Ishikawa (cell line): ENCODE measurements around the gene RPGRIP1L.

Experiments used
- CEBPB ChIP-seq: IDR thresholded peaks from 2 replicates; pipeline ENCODE4 v1.6.1; 2012
- CREB1 ChIP-seq: IDR thresholded peaks from 2 replicates; pipeline ENCODE4 v1.6.1; 2012; ENCODE audit warnings: low read depth
- EGR1 ChIP-seq: IDR thresholded peaks from 2 replicates; pipeline ENCODE4 v1.6.1; 2012
- EP300 ChIP-seq: IDR thresholded peaks from 2 replicates; pipeline ENCODE4 v1.6.1; 2012; ENCODE audit warnings: borderline replicate concordance
- FOXM1 ChIP-seq: IDR thresholded peaks from 2 replicates; pipeline ENCODE4 v1.6.1; 2012; ENCODE audit warnings: low read depth, borderline replicate concordance
- MAX ChIP-seq: IDR thresholded peaks from 2 replicates; pipeline ENCODE4 v1.6.1; 2012
- RAD21 ChIP-seq: IDR thresholded peaks from 2 replicates; pipeline ENCODE4 v1.6.1; 2012; ENCODE audit warnings: low read depth
- REST ChIP-seq: IDR thresholded peaks from 2 replicates; pipeline ENCODE4 v1.6.1; 2012; ENCODE audit warnings: low read depth, mild to moderate bottlenecking
- TAF1 ChIP-seq: IDR thresholded peaks from 2 replicates; pipeline ENCODE4 v1.6.1; 2012; ENCODE audit warnings: low read depth, mild to moderate bottlenecking
- TCF12 ChIP-seq: IDR thresholded peaks from 2 replicates; pipeline ENCODE4 v1.6.1; 2012; ENCODE audit warnings: low read depth
- YY1 ChIP-seq: IDR thresholded peaks from 2 replicates; pipeline ENCODE4 v1.6.1; 2012; ENCODE audit warnings: low read depth
- ZBTB7A ChIP-seq: IDR thresholded peaks from 2 replicates; pipeline ENCODE4 v1.6.1; 2012; ENCODE audit warnings: low read depth

- TF ChIP-seq EP300 (no peak), CREB1 (no peak), EGR1 (no peak), FOXM1 (no peak), MAX (no peak), TAF1 (no peak), REST (no peak), ZBTB7A (no peak), RAD21 (no peak), YY1 (no peak), CEBPB (no peak), TCF12 (no peak)
Observed at GRCh38 chr16:53707671-53708070, 4.0 kb upstream of the RPGRIP1L start.
